GM12878 (cell line): ENCODE data around the gene OTOP3. TPM values are rescaled to one million over a fixed set of nuclear protein-coding genes. Genes with fewer than 3 reads are reported as not detected.

Experiments used
- ATAC-seq: fragments of 200-7000 bp; cut with Tn5 transposase; 3 replicates; pipeline ENCODE4 v1.9.1; 2020; ENCODE audit warnings: mild to moderate bottlenecking, moderate library complexity
- BruUV-seq: library from RNA; stranded (reverse); fragments of 400-500 nt; replicated peaks from 2 replicates; lab custom pipeline; 2021; lab: Mats Ljungman, UMichigan
- CTCF ChIA-PET: fragments of 300-600 bp; sonication (Branson Sonifier 250); formaldehyde crosslinking; extraction: SDS; loops from one replicate; lab custom pipeline; 2021; ENCODE audit warnings: inconsistent platforms; lab: Yijun Ruan, JAX
- POLR2A ChIA-PET: fragments of 350-600 bp; formaldehyde crosslinking; extraction: SDS; loops from one replicate; lab custom pipeline; 2021; ENCODE audit warnings: inconsistent platforms; lab: Charles Lee
- RAD21 ChIA-PET: fragments of 300-600 bp; sonication (Branson Sonifier 250); formaldehyde crosslinking; loops from one replicate; lab custom pipeline; 2023; ENCODE audit warnings: antibody characterized with exemption; ENCODE audit not compliant: unreplicated experiment; lab: Charles Lee
- SMC1A ChIA-PET: fragments of 300-600 bp; sonication (Branson Sonifier 250); formaldehyde crosslinking; loops from one replicate; lab custom pipeline; 2023; ENCODE audit not compliant: unreplicated experiment, uncharacterized antibody; lab: Charles Lee
- DNase-seq: peaks from one replicate; pipeline ENCODE4 v3.0.0-alpha.2; 2011; ENCODE audit warnings: low read depth, low spot score
- FAIRE-seq: peaks from 3 replicates; lab custom pipeline; 2011; peaks lifted over from hg19 to GRCh38; lab: Jason Lieb, UNC
- H2AFZ ChIP-seq: 2 replicates; pipeline ENCODE4 v1.6.0; 2011; ENCODE audit warnings: low read depth, low read length, control low read depth; ENCODE audit not compliant: control insufficient read depth
- H3K27ac ChIP-seq: 2 replicates; pipeline ENCODE4 v1.5.1; 2011; ENCODE audit warnings: control low read depth; ENCODE audit not compliant: control insufficient read depth, insufficient read depth
- H3K27me3 ChIP-seq, 2 experiments: replicated peaks in 1 of 2; 2 replicates each; pipeline versions ENCODE4 v1.6.0 to v1.6.1; 2011; ENCODE audit warnings: low read length in 1 of 2; ENCODE audit not compliant: control insufficient read depth in 2 of 2, insufficient read depth in 2 of 2
- H3K36me3 ChIP-seq, 2 experiments: 2 replicates each; pipeline ENCODE4 v1.5.1; 2011; ENCODE audit warnings: low read length in 1 of 2; ENCODE audit not compliant: control insufficient read depth in 2 of 2, insufficient read depth in 2 of 2
- H3K4me1 ChIP-seq: 2 replicates; pipeline ENCODE4 v1.6.1; 2011; ENCODE audit warnings: mild to moderate bottlenecking, low read length, moderate library complexity, mixed read lengths; ENCODE audit not compliant: control insufficient read depth, insufficient read depth
- H3K4me2 ChIP-seq: 2 replicates; pipeline ENCODE4 v1.6.0; 2011; ENCODE audit warnings: control low read depth; ENCODE audit not compliant: control insufficient read depth, insufficient read depth
- H3K4me3 ChIP-seq: fragments of 200-600 bp; sonication (generic); 2 replicates; pipeline ENCODE4 v1.5.1; 2016
- H3K79me2 ChIP-seq: 2 replicates; pipeline ENCODE4 v1.6.0; 2011; ENCODE audit warnings: low read length; ENCODE audit not compliant: control insufficient read depth, insufficient read depth
- H3K9ac ChIP-seq: 2 replicates; pipeline ENCODE4 v1.8.0; 2011; ENCODE audit warnings: low read length, control low read depth, mixed read lengths; ENCODE audit not compliant: control insufficient read depth, insufficient read depth
- H3K9me3 ChIP-seq: replicated peaks from 3 replicates; pipeline ENCODE4 v1.5.1; 2011; ENCODE audit warnings: mild to moderate bottlenecking, low read length; ENCODE audit not compliant: control insufficient read depth, insufficient read depth
- H4K20me1 ChIP-seq: 2 replicates; pipeline ENCODE4 v1.6.0; 2011; ENCODE audit not compliant: control insufficient read depth, insufficient read depth
- BHLHE40 ChIP-seq, 2 experiments: fragments of 450-650 bp in 1 of 2; IDR thresholded peaks; 2 replicates each; pipeline ENCODE4 v1.6.1; 2011 to 2017; ENCODE audit warnings: low read depth in 2 of 2, borderline replicate concordance in 1 of 2, improper control_type of control experiment in 1 of 2, low read length in 1 of 2, mild to moderate bottlenecking in 1 of 2
- EGR1 ChIP-seq, 2 experiments: IDR thresholded peaks; 1 replicate in 1 of 2; 2 replicates in 1 of 2; pipeline ENCODE4 v1.6.1; 2011 to 2012; ENCODE audit warnings: low read depth in 2 of 2, low read length in 2 of 2, borderline replicate concordance in 1 of 2, mild to moderate bottlenecking in 1 of 2, moderate library complexity in 1 of 2
- IRF4 ChIP-seq: IDR thresholded peaks from 2 replicates; pipeline ENCODE4 v1.6.1; 2011; ENCODE audit warnings: low read depth, low read length
- MEF2A ChIP-seq: IDR thresholded peaks from 2 replicates; pipeline ENCODE4 v1.6.1; 2011; ENCODE audit warnings: low read depth, mild to moderate bottlenecking, low read length, moderate library complexity; ENCODE audit not compliant: insufficient read depth
- SUZ12 ChIP-seq: fragments of 200-600 bp; sonication (generic); IDR thresholded peaks from one replicate; pipeline ENCODE4 v1.6.1; 2018; ENCODE audit warnings: antibody characterized with exemption, mild to moderate bottlenecking; ENCODE audit not compliant: unreplicated experiment
- TAF1 ChIP-seq: IDR thresholded peaks from 2 replicates; pipeline ENCODE4 v1.6.1; 2011; ENCODE audit warnings: mild to moderate bottlenecking, low read depth, low read length, borderline replicate concordance
- ZNF217 ChIP-seq: fragments of 450-650 bp; IDR thresholded peaks from 2 replicates; pipeline ENCODE4 v1.6.1; 2017; ENCODE audit warnings: antibody characterized with exemption, mild to moderate bottlenecking
- WGBS: methylation state at CpG from one replicate; pipeline ENCODE4 v1.1.6; 2016; ENCODE audit warnings: low lambda C conversion rate; ENCODE audit not compliant: insufficient replicate concordance, insufficient coverage; ENCODE audit errors: missing lambda C conversion rate; 5-methylcytosine and 5-hydroxymethylcytosine counted together
- in situ Hi-C: fragments of 300-500 bp; cut with MboI; formaldehyde crosslinking; loops from 9 replicates; pipeline ENCODE4 v1.14.3; 2018; ENCODE audit warnings: mixed read lengths
- intact Hi-C: fragments of 100-400 bp; cut with micrococcal nuclease; formaldehyde crosslinking; loops from one replicate; pipeline ENCODE4 v1.14.2; 2022; ENCODE audit not compliant: unreplicated experiment
- polyA plus RNA-seq, 11 experiments: library from polyadenylated mRNA; depleted of rRNA in 4 of 11; unstranded in 6 of 11; stranded (reverse) in 5 of 11; fragments of >200 nt; fragmentation: Nextera tagmentation in 4 of 11; fragmentation: Illumina TruSeq in 1 of 11; extraction: Ambion mirVana in 4 of 11; extraction: Trizol in 1 of 11; gene quantifications; 1 replicate in 1 of 11; 2 replicates in 10 of 11; pipeline versions ENCODE4 v1.2.1 to v1.2.3, GENCODE V29; 2011 to 2016; ENCODE audit warnings: inconsistent platforms in 2 of 11, missing spikeins in 2 of 11, low read depth in 1 of 11
- total RNA-seq, 4 experiments: library from RNA; depleted of rRNA in 3 of 4; stranded (reverse); fragments of >200 nt in 3 of 4; fragmentation: Illumina TruSeq in 1 of 4; extraction: Trizol in 1 of 4; gene quantifications; 2 replicates each; pipeline versions ENCODE4 v1.2.1 to v1.2.3, GENCODE V29; 2013 to 2021

OTOP3 gene
- total and polyA plus RNA-seq, 10 of the 15 experiments (the other 5 are each of a cell fraction or from before 2014, with no cell fraction given): 0.03 to 0.06 TPM; not detected in 8

GRCh38 chr17:74971842-74972106 is 36.1 kb downstream of the OTOP3 start (continued):
- TF ChIP-seq TAF1 (no peak), MEF2A (no peak)

- H2AFZ ChIP-seq: peak within 1 kb of the TSS; percentile 28
- intact Hi-C loops: no loop called here
- H3K4me2 ChIP-seq: peak within 1 kb of the TSS; percentile 83
- DNase-seq (no peak), FAIRE-seq (no peak), ATAC-seq (peak; percentile 90)
- H3K27me3 ChIP-seq: peaks cover 7 to 11% of the 10 kb centered on the region in 2 experiments; a peak in 3 of 4 replicates
- H3K79me2 ChIP-seq: no peaks in the 10 kb centered on the region
- ChIA-PET SMC1A (interaction anchor here (1.7 kb wide), 1 partner anchor 11 kb away, joined by 6 read pairs; no protein-coding TSS in a partner anchor), RAD21 (interaction anchor here (1.0 to 1.6 kb wide), 2 partner anchors 11 to 41 kb away, joined by 3 to 6 read pairs; no protein-coding TSS in a partner anchor), CTCF (interaction anchor here (1.2 to 12.7 kb wide), 3 partner anchors 10 to 41 kb away, joined by 4 to 92 read pairs (median 5); partner anchors contain the start of gene MRPL58), POLR2A (interaction anchor here (0.6 to 1.5 kb wide), 2 partner anchors 11 to 149 kb away, joined by 3 read pairs; no protein-coding TSS in a partner anchor)
- no peaks in the 10 kb centered on the region for H3K4me1 ChIP-seq
- H3K9me3 ChIP-seq: no peaks in the 10 kb centered on the region
- in situ Hi-C loops: no loop called here
- H3K9ac ChIP-seq: no peak within 1 kb of the TSS
- no peak for TF ChIP-seq ZNF217
- TF ChIP-seq SUZ12: peak; percentile 37
- TF ChIP-seq IRF4: no peak
- TF ChIP-seq EGR1 (IDR thresholded peaks at IDR 0.05; ENCODE audit: borderline replicate concordance in 1 of 2, low read depth in 2 of 2, low read length in 2 of 2): peak in 1 of 2 experiments; percentile 43; a peak in 1 of 3 replicates
- TF ChIP-seq BHLHE40 (IDR thresholded peaks at IDR 0.05; ENCODE audit: borderline replicate concordance in 1 of 2, low read depth in 2 of 2, low read length in 1 of 2): peak in 1 of 2 experiments; percentile 45; a peak in 1 of 4 replicates
- H3K27ac ChIP-seq: no peak within 1 kb of the TSS
- 9% methylated on average over 15 of the region's 95 CpGs for WGBS
- no peaks in the 10 kb centered on the region for H4K20me1 ChIP-seq
- H3K4me3 ChIP-seq: 0 out of 2 replicates have a peak within 1 kb of the TSS, but pooled peaks have one; percentile 55
- no TSS peak for BruUV-seq
- no peaks in the 10 kb centered on the region for H3K36me3 ChIP-seq
These were observed 36.6 kb downstream of the OTOP3 start, which contains the start of gene HID1 for GRCh38 chr17:74972107-74972972. HID1 (minus strand) TSS chr17:74972759; CDS start chr17:74972656, 103 bp downstream.
